ENCODE results near the gene RTEL1. TPM values are rescaled to one million over a fixed set of nuclear protein-coding genes. Genes with fewer than 3 reads are reported as not detected.
A peak's percentile ranks its signal among the peaks of the same experiment; 100 is the strongest.

The RTEL1 gene
- total RNA-seq, 1 experiment from 2014 or later = 39.2 TPM

GRCh38 chr20:63734111-63734945 is 76.2 kb downstream of the RTEL1 start:
- DNase-seq (ENCODE audit: unreplicated experiment) = no peak
- ChIA-PET CTCF (no interaction called here), POLR2A (interaction anchor here (1.1 to 1.8 kb wide), 2 partner anchors 15 to 27 kb away, joined by 3 to 5 read pairs; partner anchors contain the start of genes ARFRP1 and ZGPAT)
- intact Hi-C loops (cut with micrococcal nuclease) = no loop called here
- no peaks in the 10 kb centered on the region for H3K4me1 Mint-ChIP-seq (ENCODE audit: insufficient read depth, unreplicated experiment)
- TF ChIP-seq CTCF (IDR thresholded peaks at IDR 0.05; ENCODE audit: unreplicated experiment) = no peak
- H3K36me3 Mint-ChIP-seq (ENCODE audit: insufficient read depth, unreplicated experiment) = peaks cover 30% of the 10 kb centered on the region
- H3K27me3 Mint-ChIP-seq (ENCODE audit: insufficient read depth, unreplicated experiment) = no peaks in the 10 kb centered on the region
- H3K9me3 Mint-ChIP-seq (ENCODE audit: unreplicated experiment) = no peaks in the 10 kb centered on the region
- no peak overlapping the region for H3K27ac Mint-ChIP-seq (ENCODE audit: low read depth, unreplicated experiment)
- no TSS peak for BruUV-seq (replicated peaks)
- H3K4me3 Mint-ChIP-seq (ENCODE audit: unreplicated experiment) = no peak overlapping the region

GRCh38 chr20:63734946-63735858 is 77.1 kb downstream of the RTEL1 start:
- peaks cover 25% of the 10 kb centered on the region for H3K36me3 Mint-ChIP-seq (ENCODE audit: insufficient read depth, unreplicated experiment)
- H3K27me3 Mint-ChIP-seq (ENCODE audit: insufficient read depth, unreplicated experiment) = no peaks in the 10 kb centered on the region
- TSS peak; percentile 52 for BruUV-seq (replicated peaks)
- no peaks in the 10 kb centered on the region for H3K9me3 Mint-ChIP-seq (ENCODE audit: unreplicated experiment)
- DNase-seq (ENCODE audit: unreplicated experiment) = no peak
- CTCF ChIA-PET = no interaction called here
- H3K4me1 Mint-ChIP-seq (ENCODE audit: insufficient read depth, unreplicated experiment) = no peaks in the 10 kb centered on the region
- H3K4me3 Mint-ChIP-seq (ENCODE audit: unreplicated experiment) = no peak overlapping the region
- H3K27ac Mint-ChIP-seq (ENCODE audit: low read depth, unreplicated experiment) = no peak overlapping the region
- intact Hi-C loops (cut with micrococcal nuclease) = no loop called here
- TF ChIP-seq CTCF (IDR thresholded peaks at IDR 0.05; ENCODE audit: unreplicated experiment) = no peak
- POLR2A ChIA-PET = no interaction called here

GRCh38 chr20:63735859-63736718 is 78.0 kb downstream of the RTEL1 start, which contains the start of gene LIME1:
Gene LIME1 (plus strand): TSS chr20:63736664. CDS start chr20:63737550, 886 bp downstream.
- BruUV-seq (replicated peaks) = no TSS peak

More at GRCh38 chr20:63735859-63736718, 78.0 kb downstream of the RTEL1 start, which contains the start of gene LIME1:
- CTCF ChIA-PET = interaction anchor here (0.6 to 1.1 kb wide), 2 partner anchors 29 to 47 kb away, joined by 3 to 4 read pairs; no protein-coding TSS in a partner anchor
- no peak for TF ChIP-seq CTCF (IDR thresholded peaks at IDR 0.05; ENCODE audit: unreplicated experiment)
- no peak within 1 kb of the TSS for H3K27ac Mint-ChIP-seq (ENCODE audit: low read depth, unreplicated experiment)
- H3K9me3 Mint-ChIP-seq (ENCODE audit: unreplicated experiment) = no peaks in the 10 kb centered on the region
- H3K4me3 Mint-ChIP-seq (ENCODE audit: unreplicated experiment) = no peak within 1 kb of the TSS
- no peaks in the 10 kb centered on the region for H3K4me1 Mint-ChIP-seq (ENCODE audit: insufficient read depth, unreplicated experiment)
- H3K27me3 Mint-ChIP-seq (ENCODE audit: insufficient read depth, unreplicated experiment) = no peaks in the 10 kb centered on the region
- DNase-seq (ENCODE audit: unreplicated experiment) = no peak
- POLR2A ChIA-PET = interaction anchor here (0.7 to 1.0 kb wide), 2 partner anchors 28 to 49 kb away, joined by 4 to 11 read pairs; partner anchors contain the start of genes ARFRP1 and ZGPAT
- intact Hi-C loops (cut with micrococcal nuclease) = no loop called here
- peaks cover 25% of the 10 kb centered on the region for H3K36me3 Mint-ChIP-seq (ENCODE audit: insufficient read depth, unreplicated experiment)

Data from MCF 10A (cell line).